ENCODE measurements around the gene ATP5IF1.
A peak's percentile ranks its signal among the peaks of the same experiment; 100 is the strongest.

Gene ATP5IF1

DNA sequence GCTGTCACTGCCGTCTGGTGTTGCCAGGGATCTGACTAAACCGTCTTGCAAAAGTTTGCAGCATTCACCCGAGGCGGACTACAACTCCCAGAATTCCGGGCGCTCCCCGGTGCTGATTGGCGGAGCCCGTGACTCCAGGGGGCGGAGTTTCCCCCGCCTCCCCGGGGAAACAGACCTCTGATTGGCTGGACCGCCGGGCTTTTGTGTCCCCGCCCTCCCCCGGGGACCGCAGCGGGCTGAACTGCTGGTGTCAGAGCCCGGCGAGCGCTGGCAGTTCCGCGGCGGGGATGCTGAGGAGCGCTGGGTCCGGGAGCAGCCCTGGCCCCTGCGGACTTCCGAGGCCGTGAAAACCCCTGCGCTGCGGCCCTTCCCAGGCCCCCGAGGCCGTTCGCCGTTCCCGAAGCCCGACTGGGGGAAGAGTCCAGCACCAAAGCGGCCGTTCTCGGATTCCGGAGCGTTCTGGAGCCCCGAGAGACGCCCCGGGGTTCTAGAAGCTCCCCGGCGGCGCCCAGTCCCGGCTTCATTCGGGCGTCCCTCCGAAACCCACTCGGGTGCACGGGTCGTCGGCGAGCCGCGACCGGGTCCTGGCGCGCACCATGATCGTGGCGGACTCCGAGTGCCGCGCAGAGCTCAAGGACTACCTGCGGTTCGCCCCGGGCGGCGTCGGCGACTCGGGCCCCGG is 23.5 kb downstream of the ATP5IF1 start, which contains the start of gene SESN2:
Gene SESN2 (plus strand): TSS at position 267 of the 682 bp plus-strand sequence. CDS start 330 bp downstream, at position 597.
- DNase-seq: peak; percentile 97
- in situ Hi-C loops (cut with HindIII; ENCODE audit: low pct_ligation_motif_present, low pct_unique_long_range_greater_than_20kb, low sequenced_read_pairs): no loop called here

DNA sequence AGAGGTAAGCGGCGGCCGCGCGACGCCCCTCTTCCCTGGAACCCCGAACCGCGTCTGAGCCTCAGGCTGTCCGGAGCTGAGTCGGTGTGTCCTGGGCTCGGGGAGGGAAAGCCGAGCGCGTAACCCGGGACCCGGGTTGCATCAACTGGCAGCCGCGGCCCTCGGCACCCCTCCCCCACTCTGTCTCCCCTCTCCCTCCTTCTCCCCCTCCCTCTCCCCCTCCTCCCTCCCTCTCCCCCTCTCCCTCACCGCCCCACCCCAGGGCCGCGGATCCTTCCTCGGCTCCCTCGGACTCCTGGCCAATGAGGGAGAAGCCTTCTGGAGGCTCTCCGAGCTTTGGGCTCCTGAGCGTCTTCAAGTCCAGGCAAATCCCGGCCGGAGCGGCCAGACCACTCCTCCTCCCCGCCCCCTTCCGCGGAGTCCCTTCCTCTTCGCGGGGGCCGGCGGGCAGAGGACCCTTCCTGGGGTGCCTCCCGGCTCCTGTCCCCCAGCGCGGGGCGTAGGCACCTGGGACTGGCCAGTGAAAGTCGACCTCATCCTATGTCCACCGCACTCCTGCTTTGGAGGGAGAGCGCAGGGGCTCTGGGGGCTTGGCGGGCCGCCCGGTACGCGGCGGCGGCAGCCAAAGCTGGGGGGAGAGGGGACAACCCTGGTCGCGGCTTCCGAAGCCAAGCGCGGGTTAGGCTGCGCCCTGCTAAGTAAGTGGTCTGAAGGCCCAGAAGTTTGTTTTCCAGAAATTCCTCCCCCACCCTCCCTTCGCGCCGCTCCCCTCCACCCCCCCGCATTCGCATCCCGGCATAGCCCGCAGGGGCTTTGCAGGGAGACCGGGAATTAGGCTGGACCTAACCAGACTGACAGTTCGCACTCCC is 24.2 kb downstream of the ATP5IF1 start:
- peak; percentile 82 for DNase-seq
- in situ Hi-C loops (cut with HindIII; ENCODE audit: low pct_ligation_motif_present, low pct_unique_long_range_greater_than_20kb, low sequenced_read_pairs): no loop called here

DNA sequence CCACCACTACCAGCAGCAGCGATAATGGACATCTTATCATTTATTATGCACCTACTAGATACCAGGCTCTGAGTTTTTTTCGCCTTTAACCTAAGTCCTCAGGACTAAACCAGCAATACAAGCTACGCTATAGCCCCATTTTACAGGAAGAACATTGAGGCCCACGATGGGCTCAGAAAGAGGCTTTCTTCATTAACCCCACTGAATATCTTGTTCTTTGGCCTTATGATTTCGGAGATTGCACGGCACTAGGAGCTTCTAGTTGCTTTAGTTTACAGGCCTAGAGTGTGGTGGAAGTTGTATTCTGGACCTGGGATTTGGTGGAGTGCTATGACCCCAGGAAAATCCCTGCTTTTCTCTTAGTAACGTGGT is 24.9 kb downstream of the ATP5IF1 start:
- in situ Hi-C loops (cut with HindIII; ENCODE audit: low pct_ligation_motif_present, low pct_unique_long_range_greater_than_20kb, low sequenced_read_pairs): no loop called here
- no peak for DNase-seq

DNA sequence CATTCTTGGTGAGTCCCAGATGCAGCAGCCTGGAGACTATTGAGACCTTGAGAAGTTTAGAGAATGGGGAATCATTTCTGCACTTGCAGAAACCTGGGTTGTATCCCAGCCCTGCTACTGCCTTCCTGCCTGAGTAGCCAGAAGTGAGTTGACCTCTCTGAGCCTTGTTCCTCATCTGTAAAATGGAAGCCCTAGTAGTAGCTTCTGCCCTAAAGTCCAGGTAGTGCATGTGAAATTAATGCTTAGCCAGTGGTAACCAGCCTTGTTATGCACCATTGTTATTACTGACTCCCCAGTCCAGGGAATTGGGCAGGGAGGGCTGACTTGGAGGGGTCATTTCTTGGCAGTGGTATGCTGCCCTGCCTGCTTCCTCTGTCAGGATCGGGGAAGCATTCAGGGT is 29.0 kb downstream of the ATP5IF1 start:
- no peak for DNase-seq
- in situ Hi-C loops (cut with HindIII; ENCODE audit: low pct_ligation_motif_present, low pct_unique_long_range_greater_than_20kb, low sequenced_read_pairs): no loop called here

DNA sequence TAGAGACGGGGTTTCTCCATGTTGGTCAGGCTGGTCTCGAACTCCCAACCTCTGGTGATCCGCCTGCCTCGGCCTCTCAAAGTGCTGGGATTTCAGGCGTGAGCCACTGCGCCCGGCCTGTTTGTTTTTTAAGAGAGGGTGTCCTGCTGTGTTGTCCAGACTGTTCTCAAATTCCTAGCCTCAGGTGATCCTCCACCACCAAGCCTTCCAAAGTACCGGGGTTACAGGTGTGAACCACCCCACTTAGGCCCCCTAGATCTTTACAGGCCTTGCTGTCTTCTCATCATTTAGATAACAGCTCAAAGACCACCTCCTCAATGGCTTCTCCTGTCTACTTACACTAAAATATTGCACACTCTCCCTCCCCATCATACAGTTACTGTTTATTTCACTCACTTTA is 29.7 kb downstream of the ATP5IF1 start:
- in situ Hi-C loops (cut with HindIII; ENCODE audit: low pct_ligation_motif_present, low pct_unique_long_range_greater_than_20kb, low sequenced_read_pairs): no loop called here
- DNase-seq: no peak

DNA sequence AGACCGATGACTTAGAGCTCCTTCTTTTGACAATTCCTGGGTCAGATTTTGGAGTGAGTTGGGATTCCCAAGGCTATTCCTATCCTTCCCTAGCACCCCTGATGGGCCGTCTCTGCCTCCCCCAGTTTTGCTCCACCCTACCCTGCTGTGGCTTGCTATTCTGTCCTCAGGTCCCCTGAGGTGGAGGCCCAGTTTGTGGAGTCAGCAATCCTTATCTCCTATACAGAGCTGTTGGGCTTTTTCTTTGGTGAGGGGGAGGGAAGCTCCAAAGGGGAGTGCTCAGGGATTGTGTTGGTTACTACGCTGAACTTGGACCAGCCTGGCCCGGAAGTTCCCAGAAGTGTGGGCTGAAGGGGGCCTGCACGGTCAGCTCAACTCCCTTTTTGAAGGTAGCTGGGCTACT is 31.0 kb downstream of the ATP5IF1 start:
- no peak for DNase-seq
- in situ Hi-C loops (cut with HindIII; ENCODE audit: low pct_ligation_motif_present, low pct_unique_long_range_greater_than_20kb, low sequenced_read_pairs): no loop called here

DNA sequence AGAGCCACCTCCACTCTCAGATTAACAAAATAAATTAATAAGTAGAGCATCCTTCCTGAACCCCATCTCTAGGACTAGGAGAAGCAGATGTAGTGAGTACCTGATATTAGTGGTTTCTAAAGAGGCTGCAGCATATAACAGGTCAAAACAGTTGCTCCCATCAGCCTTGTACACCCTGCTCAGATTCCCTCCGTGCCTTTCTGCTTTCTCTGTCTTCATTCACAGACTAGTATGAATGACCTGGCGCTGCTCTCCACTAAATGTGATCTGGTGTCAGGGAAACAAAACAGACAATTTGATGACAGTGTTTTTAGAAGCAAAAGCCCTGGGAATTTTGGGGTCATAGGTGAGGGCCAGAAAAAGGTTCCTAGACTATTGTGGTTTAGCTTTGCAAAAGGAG is 31.7 kb downstream of the ATP5IF1 start:
- no peak for DNase-seq
- in situ Hi-C loops (cut with HindIII; ENCODE audit: low pct_ligation_motif_present, low pct_unique_long_range_greater_than_20kb, low sequenced_read_pairs): no loop called here

DNA sequence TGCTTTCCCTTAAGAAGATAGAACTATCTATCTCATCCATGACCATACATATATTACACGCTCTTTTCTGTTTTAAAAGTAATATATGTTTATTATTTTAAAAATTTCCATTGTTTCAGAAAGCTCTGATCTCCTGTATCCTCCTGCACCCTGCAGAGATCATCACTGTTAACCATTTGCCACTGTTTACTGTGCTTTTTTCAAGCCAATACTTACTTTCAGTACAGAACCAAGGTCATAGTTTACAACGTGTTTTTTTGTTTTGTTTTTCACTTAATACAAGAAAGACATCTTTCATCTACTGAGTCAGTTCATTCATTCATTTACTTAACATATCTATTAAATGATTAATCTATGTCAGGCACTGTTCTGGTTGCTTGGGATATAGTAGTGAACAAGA is 33.6 kb downstream of the ATP5IF1 start:
- no peak for DNase-seq
- in situ Hi-C loops (cut with HindIII; ENCODE audit: low pct_ligation_motif_present, low pct_unique_long_range_greater_than_20kb, low sequenced_read_pairs): no loop called here

DNA sequence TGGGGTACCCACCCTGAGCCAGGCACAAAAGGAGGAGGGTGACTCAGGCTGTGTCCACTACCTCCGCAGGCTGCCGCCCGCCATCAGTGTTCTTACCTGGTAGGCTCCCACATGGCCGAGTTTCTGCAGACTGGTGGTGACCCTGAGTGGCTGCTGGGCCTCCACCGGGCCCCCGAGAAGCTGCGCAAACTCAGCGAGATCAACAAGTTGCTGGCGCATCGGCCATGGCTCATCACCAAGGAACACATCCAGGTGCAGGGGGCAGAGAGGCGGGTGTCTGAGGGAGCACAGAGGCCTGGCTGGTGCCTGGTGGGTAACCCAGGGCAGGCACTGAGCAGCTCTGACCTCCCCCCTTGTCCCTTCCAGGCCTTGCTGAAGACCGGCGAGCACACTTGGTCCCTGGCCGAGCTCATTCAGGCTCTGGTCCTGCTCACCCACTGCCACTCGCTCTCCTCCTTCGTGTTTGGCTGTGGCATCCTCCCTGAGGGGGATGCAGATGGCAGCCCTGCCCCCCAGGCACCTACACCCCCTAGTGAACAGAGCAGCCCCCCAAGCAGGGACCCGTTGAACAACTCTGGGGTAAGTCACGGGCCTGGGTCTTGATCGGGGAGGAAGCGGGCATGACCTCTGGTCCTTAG is 36.4 kb downstream of the ATP5IF1 start:
- DNase-seq: no peak
- in situ Hi-C loops (cut with HindIII; ENCODE audit: low pct_ligation_motif_present, low pct_unique_long_range_greater_than_20kb, low sequenced_read_pairs): no loop called here

DNA sequence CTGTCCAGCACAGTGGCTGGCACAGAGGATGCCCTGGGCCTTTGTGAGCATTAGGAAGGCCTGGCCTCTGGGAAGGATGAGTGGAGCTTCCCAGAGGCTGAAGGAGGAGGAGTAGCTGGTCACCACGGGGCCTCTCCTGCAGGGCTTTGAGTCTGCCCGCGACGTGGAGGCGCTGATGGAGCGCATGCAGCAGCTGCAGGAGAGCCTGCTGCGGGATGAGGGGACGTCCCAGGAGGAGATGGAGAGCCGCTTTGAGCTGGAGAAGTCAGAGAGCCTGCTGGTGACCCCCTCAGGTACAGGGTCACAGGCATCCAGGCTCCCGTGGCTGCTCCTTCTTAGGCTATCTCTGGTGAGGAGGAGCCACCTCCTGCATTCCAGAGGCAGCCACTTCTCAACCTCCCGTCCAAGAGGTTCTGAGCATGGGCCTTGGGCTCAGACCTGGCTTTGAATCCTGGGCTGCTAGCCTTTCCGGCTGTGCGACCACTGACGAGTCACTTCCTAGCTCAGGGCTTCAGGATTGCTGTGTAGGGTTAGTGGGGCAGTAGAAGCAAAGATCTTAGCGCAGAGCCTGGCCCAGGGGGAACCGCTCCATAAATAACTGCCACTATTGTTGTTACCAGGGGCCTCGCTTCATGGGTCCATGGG is 37.4 kb downstream of the ATP5IF1 start:
- peak; percentile 24 for DNase-seq
- in situ Hi-C loops (cut with HindIII; ENCODE audit: low pct_ligation_motif_present, low pct_unique_long_range_greater_than_20kb, low sequenced_read_pairs): no loop called here

DNA sequence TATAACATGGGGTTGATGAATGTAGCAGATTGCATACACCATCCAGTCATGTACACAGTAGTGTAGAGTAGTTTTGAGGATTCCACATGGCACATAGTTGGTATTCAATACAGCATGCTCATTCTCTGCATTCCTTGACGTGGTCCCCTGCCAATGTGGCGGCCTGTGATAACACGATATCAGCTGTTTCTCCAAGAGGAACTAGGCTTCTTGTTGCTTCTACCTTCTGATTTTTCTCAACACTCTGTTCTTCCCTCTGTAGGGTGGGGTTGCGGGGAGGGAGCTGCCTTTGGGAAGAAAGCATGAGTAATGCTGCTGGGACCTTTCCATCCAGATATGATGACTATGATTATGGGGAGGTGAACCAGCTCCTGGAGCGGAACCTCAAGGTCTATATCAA is 42.8 kb downstream of the ATP5IF1 start:
- in situ Hi-C loops (cut with HindIII; ENCODE audit: low pct_ligation_motif_present, low pct_unique_long_range_greater_than_20kb, low sequenced_read_pairs): no loop called here
- no peak for DNase-seq

DNA sequence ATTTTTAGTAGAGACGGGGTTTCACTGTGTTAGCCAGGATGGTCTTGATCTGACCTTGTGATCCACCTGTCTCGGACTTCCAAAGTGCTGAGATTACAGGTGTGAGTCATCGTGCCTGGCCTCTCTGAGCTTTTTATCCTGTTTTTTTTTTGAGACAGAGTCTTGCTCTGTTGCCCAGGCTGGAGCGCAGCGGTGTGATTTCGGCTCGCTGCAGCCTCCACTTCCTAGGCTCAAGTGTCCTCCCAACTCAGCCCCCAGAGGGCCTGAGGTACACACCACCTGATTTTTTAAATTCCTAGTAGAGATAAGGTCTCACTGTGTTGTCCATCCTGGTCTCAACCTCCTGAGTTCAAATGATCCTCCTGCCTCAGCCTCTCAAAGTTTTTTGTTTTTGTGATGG is 43.8 kb downstream of the ATP5IF1 start:
- DNase-seq: no peak
- in situ Hi-C loops (cut with HindIII; ENCODE audit: low pct_ligation_motif_present, low pct_unique_long_range_greater_than_20kb, low sequenced_read_pairs): no loop called here

DNA sequence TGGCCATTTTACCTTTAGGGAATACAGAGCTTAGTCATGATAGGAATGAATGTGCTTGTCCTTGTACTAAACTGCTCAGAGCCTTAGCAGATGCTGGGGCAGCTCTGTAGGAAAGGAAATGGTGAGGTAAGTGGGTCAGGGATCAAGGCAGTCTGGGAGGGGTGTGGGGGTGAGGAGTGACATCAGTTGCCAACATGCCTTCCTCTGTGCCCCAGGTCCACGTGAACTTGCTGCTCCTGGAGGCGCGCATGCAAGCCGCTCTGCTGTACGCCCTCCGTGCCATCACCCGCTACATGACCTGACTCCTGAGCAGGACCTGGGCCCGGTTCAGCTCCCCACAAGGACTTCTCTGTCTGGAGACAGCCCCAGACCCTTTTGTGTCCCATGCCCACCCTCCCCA is 44.6 kb downstream of the ATP5IF1 start:
- in situ Hi-C loops (cut with HindIII; ENCODE audit: low pct_ligation_motif_present, low pct_unique_long_range_greater_than_20kb, low sequenced_read_pairs): no loop called here
- no peak for DNase-seq

DNA sequence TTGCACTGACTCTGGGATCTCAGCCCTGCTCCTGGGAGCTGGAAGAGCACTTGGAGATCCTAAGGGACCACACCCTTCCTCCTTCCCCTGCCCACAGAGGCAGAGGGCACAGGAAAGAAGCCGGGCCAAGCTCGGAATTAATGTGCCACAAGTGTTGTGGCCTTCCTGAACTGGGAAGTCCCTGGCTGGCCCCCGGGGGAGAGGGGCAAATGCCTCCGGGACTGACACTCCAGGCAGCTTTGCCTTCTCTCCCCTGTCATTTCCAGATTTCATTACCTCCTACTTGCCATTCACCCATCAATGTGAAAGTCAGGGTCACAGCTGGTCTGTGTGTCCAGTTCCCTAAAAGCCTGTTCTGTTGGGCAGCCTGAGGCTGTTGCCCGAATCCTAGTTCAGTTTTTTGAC is 45.1 kb downstream of the ATP5IF1 start:
- in situ Hi-C loops (cut with HindIII; ENCODE audit: low pct_ligation_motif_present, low pct_unique_long_range_greater_than_20kb, low sequenced_read_pairs): no loop called here
- no peak for DNase-seq

DNA sequence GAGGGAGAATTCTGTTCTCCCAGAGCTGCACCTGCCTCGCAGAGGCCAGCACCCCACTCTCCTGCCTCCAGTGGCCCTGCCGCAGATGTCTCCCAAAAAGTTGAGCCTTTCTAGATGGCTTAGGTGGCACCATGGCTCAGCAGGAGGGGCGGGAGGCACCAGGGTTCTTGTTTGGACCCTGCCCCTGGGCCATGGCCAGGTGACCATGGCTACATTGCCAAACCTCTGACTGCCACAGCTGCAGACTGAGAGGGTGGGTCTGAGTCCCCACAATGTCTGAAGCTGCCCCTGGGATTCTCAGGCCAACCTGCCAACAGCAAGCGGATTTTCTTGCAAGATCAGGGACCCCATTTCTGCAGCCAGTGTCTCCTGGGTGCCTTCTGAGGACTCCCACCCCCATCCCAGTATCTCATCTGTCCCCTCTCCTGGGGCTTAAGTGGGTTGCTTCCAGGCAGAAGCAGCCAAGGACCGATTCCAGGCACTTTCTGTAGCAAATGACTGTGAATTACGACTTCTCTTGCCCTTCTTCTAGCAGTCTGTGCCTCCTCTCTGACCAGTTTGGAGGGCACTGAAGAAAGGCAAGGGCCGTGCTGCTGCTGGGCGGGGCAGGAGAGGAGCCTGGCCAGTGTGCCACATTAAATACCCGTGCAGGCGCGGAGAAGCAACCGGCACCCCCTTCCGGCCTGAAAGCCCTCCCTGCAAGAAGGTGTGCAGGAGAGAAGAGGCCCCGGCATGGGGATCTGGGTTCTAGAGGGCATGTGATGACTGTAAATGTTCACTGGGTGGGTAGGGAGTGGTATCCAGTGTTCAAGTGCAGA is 45.9 kb downstream of the ATP5IF1 start:
- in situ Hi-C loops (cut with HindIII; ENCODE audit: low pct_ligation_motif_present, low pct_unique_long_range_greater_than_20kb, low sequenced_read_pairs): no loop called here
- no peak for DNase-seq

DNA sequence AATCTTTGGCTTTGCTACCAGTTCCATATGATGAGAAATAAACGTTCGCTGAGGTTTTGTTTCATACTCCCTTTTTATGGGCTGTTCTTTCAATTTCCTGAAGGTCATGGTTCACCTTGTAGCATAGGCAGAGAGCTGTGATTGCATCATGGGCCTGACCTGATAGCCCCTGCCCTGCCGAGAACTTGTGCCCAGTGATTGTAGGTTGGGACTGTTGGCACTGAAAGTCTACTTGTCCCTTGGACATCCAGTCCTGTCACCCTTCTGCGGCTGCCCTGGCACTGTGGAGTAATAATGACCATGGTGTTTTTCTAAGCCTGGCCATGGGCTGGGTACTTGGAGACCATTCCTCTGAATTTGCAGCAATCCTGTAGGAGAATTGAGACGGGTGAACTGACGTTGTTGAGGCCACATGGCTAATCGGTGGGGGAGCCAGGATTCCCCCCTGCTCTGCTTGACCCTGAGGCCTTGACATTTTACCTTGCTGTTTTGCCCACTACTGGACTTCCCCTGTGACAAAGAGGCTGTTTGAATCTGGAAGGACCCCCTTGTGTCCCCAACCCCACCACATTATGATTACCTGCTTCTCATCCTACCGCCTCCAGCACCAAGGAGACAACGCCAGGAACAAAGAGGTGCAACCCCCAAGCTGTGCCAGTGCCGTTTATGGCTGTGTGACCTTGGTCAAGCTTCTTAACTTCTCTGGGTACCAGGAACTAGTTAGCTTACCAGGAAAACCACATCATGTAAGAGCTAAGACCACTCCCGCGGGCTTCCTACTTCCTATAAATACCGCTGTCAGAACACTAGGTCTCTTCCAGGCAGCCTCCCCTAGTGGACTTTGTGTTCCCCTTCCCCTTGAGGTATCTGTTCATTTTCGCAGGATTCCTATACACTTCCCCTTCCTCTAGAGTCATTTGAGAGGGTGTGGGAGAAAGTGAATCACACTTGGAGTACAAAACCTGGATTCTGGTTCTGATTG is 46.8 kb downstream of the ATP5IF1 start:
- no peak for DNase-seq

DNA sequence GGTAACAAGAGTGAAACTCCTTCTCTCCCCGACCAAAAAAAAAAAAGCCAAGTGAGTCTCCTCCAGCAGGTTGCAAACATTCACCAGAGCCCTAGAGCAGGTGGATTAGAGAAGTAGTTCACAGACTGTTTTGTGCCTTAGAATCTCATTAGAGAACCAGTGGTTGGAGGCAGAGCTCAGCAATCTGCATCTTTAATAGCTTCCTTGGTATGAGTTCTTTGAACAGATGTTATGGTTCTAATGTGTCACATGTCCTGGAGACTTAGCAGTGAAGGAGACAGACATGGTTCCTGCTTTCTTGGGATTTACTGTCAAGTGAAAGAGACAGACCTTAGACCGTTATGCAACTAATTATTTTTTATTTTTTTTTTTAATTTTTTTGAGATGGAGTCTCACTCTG is 50.2 kb downstream of the ATP5IF1 start:
- no peak for DNase-seq
- in situ Hi-C loops (cut with HindIII; ENCODE audit: low pct_ligation_motif_present, low pct_unique_long_range_greater_than_20kb, low sequenced_read_pairs): no loop called here

More for the DNA sequence above, 46.8 kb downstream of the ATP5IF1 start:
- in situ Hi-C loops (cut with HindIII; ENCODE audit: low pct_ligation_motif_present, low pct_unique_long_range_greater_than_20kb, low sequenced_read_pairs): no loop called here

All from ACHN (cell line).